HT1080 (cell line): ENCODE results near the gene FMN1. TPM values are rescaled to one million over a fixed set of nuclear protein-coding genes. Genes with fewer than 3 reads are reported as not detected.

Source experiments
- DNase-seq: peaks from one replicate; pipeline ENCODE4 v3.0.0-alpha.2; 2015; ENCODE audit warnings: low read depth
- total RNA-seq: library from RNA; depleted of rRNA; stranded (reverse); fragments of >200 nt; shearing (Covaris generic); gene quantifications from 2 replicates; pipeline ENCODE4 v1.2.3, GENCODE V29; 2014

Gene FMN1
- total RNA-seq, 1 experiment from 2014 or later: 3.8 TPM

- DNase-seq: peak; percentile 28
Measured at GRCh38 chr15:32888221-32888761, 306.2 kb downstream of the FMN1 start.

- no peak for DNase-seq
Measured at GRCh38 chr15:32887090-32887489, 307.4 kb downstream of the FMN1 start.

GRCh38 chr15:32886459-32886858, 308.1 kb downstream of the FMN1 start:
- DNase-seq: no peak

GRCh38 chr15:32885713-32886112, 308.8 kb downstream of the FMN1 start:
- no peak for DNase-seq

- no peak for DNase-seq
Measured at GRCh38 chr15:32884146-32884545, 310.4 kb downstream of the FMN1 start.

DNA sequence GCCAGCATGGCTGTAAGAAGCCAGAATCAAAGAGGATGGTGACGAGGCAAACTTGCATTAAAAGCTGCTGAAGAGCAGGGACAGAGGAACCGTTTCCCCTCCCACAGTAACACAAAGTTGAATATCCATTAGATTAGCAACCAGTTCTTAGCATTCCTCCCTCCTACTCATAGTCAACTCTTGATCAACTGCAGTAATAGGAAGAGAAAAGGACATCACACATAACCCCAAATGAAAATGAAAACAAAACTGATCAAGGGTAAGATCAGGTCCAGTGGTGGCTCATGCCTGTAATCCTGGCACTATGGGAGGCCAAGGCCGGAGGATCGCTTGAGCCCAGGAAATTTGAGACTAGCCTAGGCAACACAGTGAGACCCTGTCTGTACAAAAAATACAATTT, 311.6 kb downstream of the FMN1 start:
- DNase-seq: no peak

- DNase-seq: no peak
Measured at GRCh38 chr15:32881528-32881927, 313.0 kb downstream of the FMN1 start.

DNA sequence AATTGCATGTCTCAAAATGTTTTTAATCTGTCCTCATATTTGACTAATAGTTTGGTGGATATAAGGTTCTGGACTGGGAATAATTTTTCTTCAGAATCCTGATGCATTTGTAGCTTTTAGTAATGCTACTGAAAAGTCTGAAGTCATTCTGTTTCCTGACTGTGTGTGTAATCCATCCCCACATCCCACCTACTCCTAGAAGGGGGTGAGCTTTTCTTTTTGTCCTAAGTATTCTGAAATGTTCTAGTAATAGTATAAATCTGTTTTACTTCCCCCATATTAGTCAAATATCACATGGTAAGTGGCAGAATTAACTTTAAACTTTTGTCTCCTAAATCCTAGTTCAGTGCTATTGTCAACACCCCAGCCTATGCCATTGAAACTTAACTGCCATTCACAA, 313.9 kb downstream of the FMN1 start:
- no peak for DNase-seq

- DNase-seq: no peak
Measured at GRCh38 chr15:32879980-32880379, 314.5 kb downstream of the FMN1 start.

- DNase-seq: no peak
Measured at GRCh38 chr15:32878869-32879805, 315.4 kb downstream of the FMN1 start.

GRCh38 chr15:32878342-32878741, 316.2 kb downstream of the FMN1 start:
- peak; percentile 57 for DNase-seq

- peak; percentile 30 for DNase-seq
Measured at GRCh38 chr15:32877252-32878019, 317.1 kb downstream of the FMN1 start.

- no peak for DNase-seq
Measured at GRCh38 chr15:32873284-32874114, 321.0 kb downstream of the FMN1 start.

GRCh38 chr15:32872621-32873283, 321.8 kb downstream of the FMN1 start:
- no peak for DNase-seq

DNA sequence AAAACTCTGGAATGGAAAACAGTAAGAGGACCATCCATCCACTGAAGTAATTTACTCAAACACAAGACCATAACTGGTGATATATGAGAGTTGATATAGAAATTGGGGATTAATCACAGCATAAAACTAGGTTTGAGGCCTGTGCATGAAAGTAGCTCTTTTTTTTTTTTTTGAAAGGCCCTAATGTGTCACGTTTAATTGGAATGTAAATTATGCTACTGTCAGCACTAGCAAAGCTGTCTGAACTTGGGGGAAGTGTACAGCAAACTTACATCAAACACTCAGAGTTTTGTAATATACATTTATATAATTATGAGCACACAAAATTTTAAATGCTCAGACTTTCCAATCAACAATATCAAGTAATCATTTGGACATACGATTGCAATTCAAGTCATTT, 322.6 kb downstream of the FMN1 start:
- DNase-seq: no peak

GRCh38 chr15:32870240-32871033, 324.1 kb downstream of the FMN1 start:
- peak; percentile 93 for DNase-seq

- DNase-seq: no peak
Measured at GRCh38 chr15:32869776-32870175, 324.7 kb downstream of the FMN1 start.

- DNase-seq: peak; percentile 94
Measured at GRCh38 chr15:32867313-32867626, 327.2 kb downstream of the FMN1 start.

- DNase-seq: no peak
Measured at GRCh38 chr15:32866454-32867312, 327.8 kb downstream of the FMN1 start.
